LHCN-M2 (cell line): ENCODE results near the gene SOWAHB. TPM values are rescaled to one million over a fixed set of nuclear protein-coding genes. Genes with fewer than 3 reads are reported as not detected.

ENCODE experiments used
- DNase-seq: peaks from one replicate; pipeline ENCODE4 v3.0.0-alpha.2; 2012; ENCODE audit warnings: low read depth
- polyA plus RNA-seq: library from polyadenylated mRNA; unstranded; fragments of >200 nt; gene quantifications from one replicate; pipeline ENCODE4 v1.2.1, GENCODE V29; 2012; ENCODE audit warnings: missing spikeins
- total RNA-seq: library from RNA; depleted of rRNA; stranded (reverse); fragments of >200 nt; gene quantifications from 2 replicates; pipeline ENCODE4 v1.2.3, GENCODE V29; 2014; rRNA removed

SOWAHB gene
- total RNA-seq = not detected in 2 replicates
- 0.04 TPM for polyA plus RNA-seq

- no peak for DNase-seq
Measured at GRCh38 chr4:76897536-76898384, at the start of gene SOWAHB. TSS of gene SOWAHB (minus strand) at chr4:76898144. CDS start at chr4:76897849, 295 bp downstream.

- DNase-seq = no peak
Measured at GRCh38 chr4:76947369-76947768, 49.4 kb upstream of the SOWAHB start.

GRCh38 chr4:76943790-76944189 is 45.8 kb upstream of the SOWAHB start:
- no peak for DNase-seq

- DNase-seq = peak; percentile 48
Measured at GRCh38 chr4:76943129-76943620, 45.2 kb upstream of the SOWAHB start.

GRCh38 chr4:76939184-76939583 is 41.2 kb upstream of the SOWAHB start:
- DNase-seq = no peak

- no peak for DNase-seq
Measured at GRCh38 chr4:76931576-76932276, 33.8 kb upstream of the SOWAHB start.

- DNase-seq = peak; percentile 39
Measured at GRCh38 chr4:76931087-76931486, 33.1 kb upstream of the SOWAHB start.

- DNase-seq = no peak
Measured at GRCh38 chr4:76930685-76931084, 32.7 kb upstream of the SOWAHB start.

GRCh38 chr4:76926841-76927240 is 28.9 kb upstream of the SOWAHB start:
- DNase-seq = no peak

GRCh38 chr4:76923619-76924357 is 25.8 kb upstream of the SOWAHB start:
- DNase-seq = no peak

GRCh38 chr4:76920715-76921114 is 22.8 kb upstream of the SOWAHB start:
- no peak for DNase-seq

- DNase-seq = no peak
Measured at GRCh38 chr4:76909711-76910110, 11.8 kb upstream of the SOWAHB start.

GRCh38 chr4:76905521-76905920 is 7.6 kb upstream of the SOWAHB start:
- peak; percentile 55 for DNase-seq

- DNase-seq = no peak
Measured at GRCh38 chr4:76904646-76905190, 6.8 kb upstream of the SOWAHB start.

GRCh38 chr4:76902233-76902890 is 4.4 kb upstream of the SOWAHB start:
- DNase-seq = no peak

GRCh38 chr4:76898949-76899645 is 1.2 kb upstream of the SOWAHB start:
- no peak for DNase-seq

- no peak for DNase-seq
Measured at GRCh38 chr4:76898385-76898692, 395 bp upstream of the SOWAHB start.

GRCh38 chr4:76896614-76897535 is 1.1 kb downstream of the SOWAHB start:
- DNase-seq = no peak

- DNase-seq = no peak
Measured at GRCh38 chr4:76896048-76896447, 1.9 kb downstream of the SOWAHB start.

- no peak for DNase-seq
Measured at GRCh38 chr4:76895619-76896018, 2.3 kb downstream of the SOWAHB start.
